ENCODE results near the gene SLC25A1. TPM values are rescaled to one million over a fixed set of nuclear protein-coding genes. Genes with fewer than 3 reads are reported as not detected.
A peak's percentile ranks its signal among the peaks of the same experiment; 100 is the strongest.

The SLC25A1 gene
- total and polyA plus RNA-seq, 2 of the 4 experiments (the other 2 are of a cell fraction): 41.0 to 56.5 TPM

DNA sequence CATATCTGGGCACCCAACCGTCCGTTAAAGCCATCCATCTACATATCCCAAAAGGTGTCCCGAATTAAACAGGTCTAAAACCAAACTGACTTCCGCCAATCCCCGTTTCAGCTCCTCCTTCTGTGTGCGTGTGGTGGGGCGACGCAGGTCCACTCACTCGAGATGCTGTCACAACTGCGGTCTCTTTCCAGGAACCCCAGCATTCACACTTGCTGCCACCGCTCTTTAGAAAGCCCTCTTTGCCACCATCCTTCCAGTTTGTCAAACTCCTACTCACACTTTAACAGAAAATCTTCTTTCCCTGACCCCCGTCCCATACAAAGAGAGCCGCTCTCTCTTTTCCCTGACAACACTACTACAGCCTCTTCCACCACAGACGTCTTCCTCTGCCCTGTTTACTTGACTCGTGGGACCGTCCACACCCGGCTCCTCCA lies 34.6 kb downstream of the SLC25A1 start:
- H4K91ac ChIP-seq (ENCODE audit: insufficient read depth, low read depth, low read length): no peak overlapping the region
- peak overlapping the region; percentile 44; the same call in 1 of the 2 replicates for H3K56ac ChIP-seq (ENCODE audit: extremely low read depth, insufficient read depth, low read length)
- peak overlapping the region; percentile 47; the same call in 1 of the 2 replicates for H2AK5ac ChIP-seq (ENCODE audit: low read depth, low read length)
- no peak for TF ChIP-seq MAZ (IDR thresholded peaks at IDR 0.05; ENCODE audit: borderline replicate concordance, low read depth, low read length)
- TF ChIP-seq USF2 (IDR thresholded peaks at IDR 0.05; ENCODE audit: low read depth, low read length): no peak
- TF ChIP-seq MAFK (IDR thresholded peaks at IDR 0.05; ENCODE audit: low read depth, low read length): no peak
- dilution Hi-C loops (cut with HindIII; ENCODE audit: low sequenced_read_pairs, unreplicated experiment) (no loop called here), in situ Hi-C loops (cut with MboI; ENCODE audit: low sequenced_read_pairs) (no loop called here), intact Hi-C loops (cut with micrococcal nuclease) (loop anchor here (1.0 kb wide), 1 partner anchor 486 kb away; no protein-coding TSS in a partner anchor)
- H4K20me1 ChIP-seq (ENCODE audit: insufficient read depth, low read length): peaks cover 4% of the 10 kb centered on the region
- no peaks in the 10 kb centered on the region for H3K4me1 ChIP-seq (ENCODE audit: control insufficient read depth, insufficient read depth, low read length)
- H3K4ac ChIP-seq (ENCODE audit: low read depth, low read length): peak overlapping the region; percentile 70
- peak overlapping the region; percentile 90 for H3K4me2 ChIP-seq (ENCODE audit: low read depth, low read length)
- DNase-seq (peak; percentile 18), ATAC-seq (ENCODE audit: low read depth) (no peak)
- H4K5ac ChIP-seq (ENCODE audit: low read depth, low read length): peak overlapping the region; percentile 11; the same call in 1 of the 2 replicates
- H3K9ac ChIP-seq (ENCODE audit: low read depth, low read length): peak overlapping the region; percentile 75
- no TSS peak for BruUV-seq (replicated peaks)
- H2AFZ ChIP-seq (replicated peaks; ENCODE audit: low read length, poor library complexity): peak overlapping the region; percentile 94
- H2BK20ac ChIP-seq (ENCODE audit: low read depth, low read length): no peak overlapping the region
- 5% methylated on average over 6 of the region's 17 CpGs; no CpG with 5 or more reads in 1 of the 2 experiments for WGBS, 2 experiments (ENCODE audit: extremely low coverage in 2 of 2, insufficient read length in 1 of 2)
- H3K9me3 ChIP-seq (ENCODE audit: control insufficient read depth, insufficient read depth, low read length): no peaks in the 10 kb centered on the region
- ChIA-PET POLR2A (ENCODE audit: unreplicated experiment) (no interaction called here), CTCF (interaction anchor here (0.5 to 1.1 kb wide), 4 partner anchors 10 to 143 kb away, joined by 3 read pairs; no protein-coding TSS in a partner anchor)
- H3K4me3 ChIP-seq (ENCODE audit: insufficient read depth, low read depth, low read length): peak overlapping the region; percentile 69
- H2BK120ac ChIP-seq (ENCODE audit: low read depth, low read length): no peak overlapping the region
- H2AK9ac ChIP-seq (replicated peaks; ENCODE audit: low read depth, low read length, poor library complexity): peak overlapping the region; percentile 85
- H2BK5ac ChIP-seq (ENCODE audit: low read depth, low read length, poor library complexity, severe bottlenecking): no peak overlapping the region
- H3K18ac ChIP-seq (ENCODE audit: low read depth, low read length): no peak overlapping the region
- H3K23ac ChIP-seq (ENCODE audit: low read depth, low read length): peak overlapping the region; percentile 52; the same call in 1 of the 2 replicates
- H4K8ac ChIP-seq (ENCODE audit: low read depth in 2 of 2, low read length in 2 of 2): peak overlapping the region; percentile 65 to 87
- peaks cover 32% of the 10 kb centered on the region for H3K36me3 ChIP-seq (ENCODE audit: control insufficient read depth, insufficient read depth, low read length)
- no peak overlapping the region for H2BK15ac ChIP-seq (ENCODE audit: low read depth, low read length)
- H3K9me1 ChIP-seq (ENCODE audit: insufficient read depth, low read length): 0 out of 2 replicates have a peak, but pooled peaks cover 3% of the 10 kb centered on the region
- H3K27me3 ChIP-seq (ENCODE audit: control insufficient read depth, insufficient read depth, low read length): peaks cover 21% of the 10 kb centered on the region
- H3K79me1 ChIP-seq (ENCODE audit: low read depth in 1 of 2, low read length in 2 of 2): peaks cover 7 to 27% of the 10 kb centered on the region in 2 experiments
- H3K14ac ChIP-seq (replicated peaks; ENCODE audit: low read depth, low read length): peak overlapping the region; percentile 71; the same call in 1 of the 2 replicates
- H3K27ac ChIP-seq (ENCODE audit: insufficient read depth, low read length): peak overlapping the region; percentile 60
